GM12878 (cell line): Measurements from ENCODE around the gene SEMA4F.

Experiments used
- E4F1 ChIP-seq: fragments of 450-650 bp; IDR thresholded peaks from 2 replicates; pipeline ENCODE4 v1.6.1; 2018; ENCODE audit warnings: borderline replicate concordance, mild to moderate bottlenecking; ENCODE audit not compliant: partially characterized antibody
- NBN ChIP-seq: fragments of 450-650 bp; IDR thresholded peaks from 2 replicates; pipeline ENCODE4 v1.6.1; 2016
- POLR2A ChIP-seq: IDR thresholded peaks from 2 replicates; pipeline ENCODE4 v1.6.1; 2011; ENCODE audit warnings: low read depth, mild to moderate bottlenecking, low read length
- ZNF207 ChIP-seq: fragments of 450-650 bp; IDR thresholded peaks from 2 replicates; pipeline ENCODE4 v1.6.1; 2014; ENCODE audit warnings: antibody characterized with exemption, mild to moderate bottlenecking, borderline replicate concordance

GRCh38 chr2:74730530-74730929 is 76.5 kb downstream of the SEMA4F start:
- TF ChIP-seq E4F1, result no peak
- no peak for TF ChIP-seq NBN
- no peak for TF ChIP-seq ZNF207
- TF ChIP-seq POLR2A, result no peak
